Ovary (tissue), 3 donors: Measurements from ENCODE around the gene ADK.

Source experiments
- EP300 ChIP-seq: sonication (generic); formaldehyde crosslinking; IDR thresholded peaks from one replicate; pipeline ENCODE4 v1.6.1; 2017; ENCODE audit warnings: antibody characterized with exemption
- POLR2A ChIP-seq: fragments of 450-650 bp; IDR thresholded peaks from one replicate; pipeline ENCODE4 v1.6.1; 2017; ENCODE audit warnings: antibody characterized with exemption, mild to moderate bottlenecking, moderate library complexity
- TF ChIP-seq, protein P1 (sequence below), 3 donors: fragments of 450-650 bp in 2 of 3; fragments of 200-600 bp in 1 of 3; IDR thresholded peaks; one replicate each; pipeline versions ENCODE4 v1.5.1 to v1.8.0; 2016 to 2022; ENCODE audit warnings: antibody characterized with exemption in 3 of 3, mild to moderate bottlenecking in 1 of 3
- donor health status: DM: no; HTN: no; CAD: no.

DNA sequence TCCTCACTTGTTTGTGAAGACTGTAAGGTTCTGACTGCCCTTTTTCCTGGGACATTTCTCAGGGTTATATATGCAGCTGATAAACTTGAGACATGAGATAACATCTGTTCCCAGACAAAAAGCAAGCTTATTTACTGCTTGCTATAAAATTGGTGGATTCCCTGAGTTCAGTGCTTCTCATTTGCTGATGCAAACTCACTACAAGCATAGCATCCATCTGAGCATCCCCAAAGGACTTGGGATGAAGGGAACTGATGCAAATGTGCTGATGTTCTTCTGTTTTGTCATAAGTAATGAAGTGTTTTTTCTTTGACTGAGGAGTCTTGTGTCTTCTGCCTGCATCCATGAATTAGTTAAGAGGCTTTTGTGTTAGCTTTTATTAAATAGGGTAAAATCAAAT, 183.2 kb downstream of the ADK start:
- TF ChIP-seq POLR2A = no peak
- TF ChIP-seq, protein P1, sequence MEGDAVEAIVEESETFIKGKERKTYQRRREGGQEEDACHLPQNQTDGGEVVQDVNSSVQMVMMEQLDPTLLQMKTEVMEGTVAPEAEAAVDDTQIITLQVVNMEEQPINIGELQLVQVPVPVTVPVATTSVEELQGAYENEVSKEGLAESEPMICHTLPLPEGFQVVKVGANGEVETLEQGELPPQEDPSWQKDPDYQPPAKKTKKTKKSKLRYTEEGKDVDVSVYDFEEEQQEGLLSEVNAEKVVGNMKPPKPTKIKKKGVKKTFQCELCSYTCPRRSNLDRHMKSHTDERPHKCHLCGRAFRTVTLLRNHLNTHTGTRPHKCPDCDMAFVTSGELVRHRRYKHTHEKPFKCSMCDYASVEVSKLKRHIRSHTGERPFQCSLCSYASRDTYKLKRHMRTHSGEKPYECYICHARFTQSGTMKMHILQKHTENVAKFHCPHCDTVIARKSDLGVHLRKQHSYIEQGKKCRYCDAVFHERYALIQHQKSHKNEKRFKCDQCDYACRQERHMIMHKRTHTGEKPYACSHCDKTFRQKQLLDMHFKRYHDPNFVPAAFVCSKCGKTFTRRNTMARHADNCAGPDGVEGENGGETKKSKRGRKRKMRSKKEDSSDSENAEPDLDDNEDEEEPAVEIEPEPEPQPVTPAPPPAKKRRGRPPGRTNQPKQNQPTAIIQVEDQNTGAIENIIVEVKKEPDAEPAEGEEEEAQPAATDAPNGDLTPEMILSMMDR (IDR thresholded peaks at IDR 0.05) = no peak
- no peak for TF ChIP-seq EP300
